ENCODE results near the gene RNASE8. TPM values are rescaled to one million over a fixed set of nuclear protein-coding genes. Genes with fewer than 3 reads are reported as not detected.

The RNASE8 gene
- total RNA-seq, 1 donor from 2014 or later = not detected

DNA sequence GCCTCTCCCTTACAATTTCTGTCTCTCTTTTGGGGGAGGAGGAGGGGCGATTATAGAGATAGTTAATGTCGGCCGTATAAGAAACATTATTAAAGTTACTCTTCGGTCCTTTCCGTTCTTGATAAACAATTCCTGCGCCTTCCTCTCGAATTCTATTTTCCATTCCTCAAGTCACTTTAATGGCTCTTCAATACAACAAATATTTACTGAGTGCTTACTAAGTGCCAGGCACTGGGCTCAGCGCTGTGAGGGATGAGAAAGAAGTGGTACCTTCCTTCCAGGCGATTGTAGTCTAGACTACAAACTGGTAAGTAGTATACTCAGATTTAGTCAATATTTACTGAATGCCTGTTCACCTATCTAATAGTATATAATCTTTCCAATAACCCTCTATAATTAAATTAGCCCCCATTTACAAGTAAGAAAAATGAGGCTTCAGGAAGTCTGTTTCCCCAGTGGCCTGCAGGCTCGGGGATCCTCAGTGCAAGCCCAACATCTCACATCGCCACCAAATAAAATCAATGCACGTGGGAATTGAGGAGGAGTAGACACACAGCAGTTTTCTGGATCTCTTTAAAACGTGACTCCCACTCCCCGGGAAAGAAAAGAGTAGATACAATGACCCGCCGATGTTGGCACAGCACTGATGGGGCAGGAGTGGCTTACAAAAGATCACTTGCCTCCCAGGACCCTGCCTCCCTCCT is 41.4 kb downstream of the RNASE8 start:
- intact Hi-C loops (cut with DNase I) = no loop called here
- no peak for DNase-seq (ENCODE audit: low spot score)

DNA sequence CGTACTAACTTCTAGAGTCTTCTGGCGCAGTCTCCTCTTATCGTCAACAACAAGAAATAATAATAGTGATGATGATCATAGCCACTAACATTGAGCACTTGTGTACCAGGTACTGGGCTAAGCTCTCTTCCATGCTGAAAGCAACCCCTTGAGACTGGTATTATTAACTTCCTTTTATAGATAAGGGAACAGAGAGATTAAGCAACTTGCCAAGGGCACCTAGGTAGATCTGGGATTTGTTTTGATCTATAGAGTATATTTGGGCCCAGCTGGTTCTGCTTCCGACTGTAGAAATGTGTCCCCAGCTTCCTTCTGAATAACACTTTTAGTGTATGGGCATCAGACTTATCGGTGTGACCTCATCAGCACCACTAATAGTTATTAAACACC is 42.0 kb downstream of the RNASE8 start:
- intact Hi-C loops (cut with DNase I) = no loop called here
- DNase-seq (ENCODE audit: low spot score) = no peak

DNA sequence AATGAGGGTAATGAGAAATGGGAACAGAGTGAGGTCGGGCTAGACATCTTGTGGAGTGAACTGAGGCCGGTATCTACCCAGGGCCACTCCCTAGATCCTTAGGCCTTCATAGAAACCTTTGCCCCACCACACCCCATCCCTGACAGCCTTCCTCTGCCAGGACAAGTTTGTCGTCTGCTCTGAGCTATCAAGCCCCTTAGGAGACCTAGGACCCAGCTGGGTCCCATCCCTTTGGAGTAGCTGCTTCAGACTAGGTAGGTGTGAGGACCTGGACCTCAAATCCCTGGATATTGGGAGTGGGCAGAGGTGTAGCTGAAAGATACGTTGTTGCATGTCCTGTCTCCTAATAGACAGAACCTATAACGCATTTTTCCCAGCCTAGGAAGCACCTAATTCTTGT is 43.3 kb downstream of the RNASE8 start, which contains the start of gene TMEM253:
Gene TMEM253, plus strand, starts transcription at position 136 of the 400 bp plus-strand sequence. CDS start 278 bp downstream, outside the sequence.
- intact Hi-C loops (cut with DNase I) = loop anchor here (5.0 kb wide), 1 partner anchor 419 kb away; the partner anchor contains the start of gene RNASE4
- no peak for DNase-seq (ENCODE audit: low spot score)

DNA sequence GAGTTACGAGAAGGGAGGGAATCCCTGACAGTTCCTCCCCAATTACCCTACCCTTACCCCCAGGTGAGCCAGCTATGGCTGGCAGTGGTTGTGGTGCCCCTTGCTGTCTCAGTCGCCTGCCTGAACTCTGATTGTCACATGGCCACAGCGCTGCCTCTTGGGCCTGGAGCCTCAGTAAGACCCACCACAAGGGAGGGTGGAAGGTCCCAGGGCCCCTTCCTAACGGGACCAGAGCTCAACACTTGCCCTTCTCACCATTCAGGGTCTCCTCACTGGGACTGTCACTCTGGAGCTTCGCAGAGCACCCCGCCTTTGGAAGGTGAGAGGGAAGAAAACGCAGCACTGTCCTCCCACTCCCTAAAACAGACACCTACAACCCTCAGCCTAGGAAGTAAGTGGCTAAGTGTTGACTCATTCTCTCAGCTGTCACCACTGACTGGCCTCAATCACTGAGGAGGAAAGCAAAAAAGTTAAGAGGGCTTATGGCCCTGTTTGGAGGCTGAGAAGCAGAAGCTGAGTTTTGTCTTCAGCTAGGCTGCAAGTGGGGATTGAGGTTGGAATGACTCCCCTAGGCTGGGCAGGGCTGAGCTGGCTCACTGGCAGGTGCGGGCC is 44.3 kb downstream of the RNASE8 start:
- no peak for DNase-seq (ENCODE audit: low spot score)
- intact Hi-C loops (cut with DNase I) = loop anchor here (5.0 kb wide), 1 partner anchor 420 kb away; the partner anchor contains the start of gene RNASE4

DNA sequence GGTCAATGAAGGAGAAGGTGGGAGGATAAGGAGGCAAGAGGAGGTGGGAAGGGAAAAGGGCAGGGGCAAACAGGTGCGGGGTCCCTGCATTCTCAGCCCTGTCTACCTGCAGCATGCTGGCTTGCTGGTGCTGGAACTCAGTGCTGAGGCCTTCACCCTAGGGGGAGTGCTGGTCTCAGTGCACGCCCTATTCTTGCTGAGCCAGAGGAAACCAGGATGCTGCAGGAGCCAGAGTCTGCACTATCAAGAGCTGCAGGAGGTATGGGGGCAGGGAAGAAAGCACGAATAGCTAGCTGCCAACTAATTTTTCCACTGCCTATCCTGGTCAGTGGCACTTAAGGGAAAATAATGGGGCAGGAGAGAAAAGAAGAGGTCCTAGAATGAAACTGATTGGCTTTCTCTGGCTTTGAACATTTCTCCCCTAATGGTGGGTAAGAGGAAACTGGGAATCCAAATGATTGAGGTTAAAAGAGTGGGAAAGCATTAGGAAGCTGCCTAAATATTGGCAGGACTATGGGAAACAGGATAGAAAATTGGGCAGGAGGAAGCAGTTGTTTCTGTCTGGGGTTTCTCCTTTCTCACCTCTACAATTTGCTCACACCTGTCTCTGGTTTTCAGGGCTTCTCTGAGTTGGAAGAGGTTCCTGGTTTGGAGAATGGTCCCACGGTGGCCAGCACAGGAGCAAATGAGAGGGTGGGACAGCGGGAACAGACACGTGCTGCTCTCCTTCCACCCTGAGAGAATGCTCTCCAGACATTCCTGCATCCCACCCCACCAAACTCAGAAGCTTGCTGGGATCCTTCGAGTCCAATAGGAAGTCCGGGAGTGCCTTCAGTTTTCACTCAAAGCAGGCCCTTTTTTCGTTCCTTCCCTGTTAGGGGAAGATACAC is 45.1 kb downstream of the RNASE8 start:
- intact Hi-C loops (cut with DNase I) = loop anchor here (5.0 kb wide), 1 partner anchor 420 kb away; the partner anchor contains the start of gene RNASE4
- DNase-seq (ENCODE audit: low spot score) = no peak

DNA sequence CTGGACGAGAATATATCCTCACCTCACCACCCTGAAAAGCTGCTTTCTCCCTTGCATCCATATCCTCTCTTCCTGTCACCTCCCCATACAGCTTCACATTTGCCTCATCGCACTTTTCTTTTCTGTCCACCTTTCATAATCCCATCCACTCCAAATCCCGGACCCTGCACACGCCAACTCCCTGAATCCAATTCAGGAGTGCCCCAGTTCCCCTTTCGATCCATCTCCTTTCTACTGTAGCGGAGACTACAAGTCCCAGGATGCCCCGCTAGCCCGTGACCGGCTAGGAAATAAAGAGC is 45.7 kb downstream of the RNASE8 start:
- intact Hi-C loops (cut with DNase I) = loop anchor here (5.0 kb wide), 1 partner anchor 421 kb away; the partner anchor contains the start of gene RNASE4
- no peak for DNase-seq (ENCODE audit: low spot score)

DNA sequence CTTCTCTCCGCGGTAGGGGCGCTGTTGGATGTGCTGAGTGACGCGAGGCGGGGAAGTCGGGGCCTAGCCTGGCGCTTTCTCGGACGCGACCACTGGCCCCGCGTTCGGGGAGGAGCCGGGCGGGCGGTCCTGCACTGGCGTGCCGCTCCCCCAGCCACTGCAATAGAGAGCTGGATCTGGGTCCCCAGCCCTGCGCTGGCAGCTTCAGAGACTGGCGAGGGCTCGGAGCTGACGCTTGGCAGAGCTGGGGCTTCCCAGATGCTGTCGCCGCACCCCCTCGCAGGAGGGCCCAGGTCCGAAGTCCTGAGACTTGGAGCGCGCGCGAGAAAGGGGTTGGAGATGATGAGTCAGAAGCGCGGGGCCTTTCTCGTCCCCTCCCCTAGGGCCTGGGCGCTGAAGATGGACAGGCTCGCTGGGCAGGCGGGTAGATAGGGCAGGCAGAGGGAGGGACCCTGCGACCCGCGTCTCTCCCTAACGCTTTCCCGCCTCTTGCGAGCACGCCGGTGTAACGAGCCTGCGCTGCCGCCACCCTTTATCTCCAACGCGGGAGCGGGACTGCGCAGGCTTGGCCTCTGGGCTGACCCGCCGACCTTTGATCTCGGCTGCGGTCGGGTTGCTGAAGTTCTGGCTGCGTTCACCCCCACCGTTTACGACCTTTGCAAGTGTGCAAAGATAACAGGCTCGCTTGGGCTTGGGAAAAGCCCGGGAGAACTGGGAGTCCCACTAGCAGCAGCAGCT is 46.3 kb downstream of the RNASE8 start:
- intact Hi-C loops (cut with DNase I) = loop anchor here (1.0 to 5.0 kb wide), 2 partner anchors 35 to 422 kb away; partner anchors contain the start of gene RNASE4

DNA sequence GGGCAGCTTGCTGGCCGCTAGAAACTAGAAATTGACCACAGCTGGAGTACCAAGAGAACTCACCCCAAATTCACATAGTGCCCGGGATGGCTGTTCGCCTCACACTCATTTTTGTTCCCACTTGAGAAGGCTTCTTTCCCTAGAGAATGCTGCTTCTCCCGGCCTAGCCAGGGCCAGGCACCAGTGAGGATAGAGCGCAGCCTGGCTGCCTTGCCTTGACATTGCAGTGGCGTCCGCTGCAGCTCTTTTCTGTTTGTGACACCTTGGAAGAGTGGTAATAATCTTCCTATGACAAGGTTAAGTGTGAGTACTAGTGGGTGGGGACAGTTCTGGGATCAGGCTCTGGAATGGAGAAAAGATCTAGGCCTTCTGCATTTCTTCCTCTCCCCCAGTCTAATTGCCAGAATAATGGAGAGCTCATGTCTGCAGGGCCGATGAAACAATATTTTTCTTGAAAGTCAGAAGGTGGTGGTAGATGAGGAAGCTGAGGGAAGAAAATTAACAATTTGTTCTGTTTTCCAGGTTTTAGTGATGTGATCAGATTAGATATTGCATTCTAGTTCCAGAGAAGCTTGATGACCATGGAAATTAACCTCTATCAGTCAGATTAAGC is 46.9 kb downstream of the RNASE8 start:
- DNase-seq (ENCODE audit: low spot score) = peak; percentile 87
- intact Hi-C loops (cut with DNase I) = loop anchor here (1.0 to 5.0 kb wide), 3 partner anchors 35 to 422 kb away; partner anchors contain the start of gene RNASE4

More for the DNA sequence above, 46.3 kb downstream of the RNASE8 start:
- peak; percentile 97 for DNase-seq (ENCODE audit: low spot score)

DNA sequence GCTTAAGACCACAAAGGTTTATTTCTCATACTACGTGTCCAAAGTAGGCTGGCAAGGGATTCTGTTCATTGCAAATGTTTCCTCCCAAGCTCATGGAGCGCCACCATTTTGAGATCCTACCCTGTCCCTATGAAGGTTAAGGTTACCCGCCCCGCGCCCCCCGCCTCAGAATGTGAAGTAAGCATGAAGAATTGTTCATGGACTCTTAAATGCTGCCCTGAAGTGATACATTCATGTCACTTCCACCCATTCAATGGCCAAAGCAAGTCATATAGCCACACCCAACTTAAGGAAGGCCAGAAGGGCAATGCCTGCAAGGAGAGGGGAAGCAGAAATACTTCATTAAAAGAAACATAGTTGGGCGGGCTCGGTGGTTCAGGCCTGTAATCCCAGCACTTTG is 47.5 kb downstream of the RNASE8 start:
- intact Hi-C loops (cut with DNase I) = loop anchor here (5.0 kb wide), 1 partner anchor 248 kb away; no protein-coding TSS in a partner anchor
- no peak for DNase-seq (ENCODE audit: low spot score)

DNA sequence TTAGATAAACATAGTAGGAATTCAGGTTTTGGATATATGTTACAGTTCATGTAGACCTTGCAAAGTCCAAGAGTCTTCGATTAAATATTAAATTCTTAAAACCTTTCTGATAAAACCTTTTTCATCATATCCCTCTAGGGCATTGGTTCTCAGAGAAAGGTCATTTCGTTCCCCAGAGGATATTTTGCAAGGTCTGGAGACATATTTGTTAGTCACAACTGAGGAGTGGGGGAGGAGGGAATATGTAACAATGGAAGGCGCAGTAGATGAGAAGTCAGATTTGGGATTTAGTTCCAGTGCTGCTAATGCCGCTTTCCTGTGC is 48.5 kb downstream of the RNASE8 start:
- intact Hi-C loops (cut with DNase I) = loop anchor here (2.0 to 5.0 kb wide), 2 partner anchors 13 to 249 kb away; no protein-coding TSS in a partner anchor
- no peak for DNase-seq (ENCODE audit: low spot score)

DNA sequence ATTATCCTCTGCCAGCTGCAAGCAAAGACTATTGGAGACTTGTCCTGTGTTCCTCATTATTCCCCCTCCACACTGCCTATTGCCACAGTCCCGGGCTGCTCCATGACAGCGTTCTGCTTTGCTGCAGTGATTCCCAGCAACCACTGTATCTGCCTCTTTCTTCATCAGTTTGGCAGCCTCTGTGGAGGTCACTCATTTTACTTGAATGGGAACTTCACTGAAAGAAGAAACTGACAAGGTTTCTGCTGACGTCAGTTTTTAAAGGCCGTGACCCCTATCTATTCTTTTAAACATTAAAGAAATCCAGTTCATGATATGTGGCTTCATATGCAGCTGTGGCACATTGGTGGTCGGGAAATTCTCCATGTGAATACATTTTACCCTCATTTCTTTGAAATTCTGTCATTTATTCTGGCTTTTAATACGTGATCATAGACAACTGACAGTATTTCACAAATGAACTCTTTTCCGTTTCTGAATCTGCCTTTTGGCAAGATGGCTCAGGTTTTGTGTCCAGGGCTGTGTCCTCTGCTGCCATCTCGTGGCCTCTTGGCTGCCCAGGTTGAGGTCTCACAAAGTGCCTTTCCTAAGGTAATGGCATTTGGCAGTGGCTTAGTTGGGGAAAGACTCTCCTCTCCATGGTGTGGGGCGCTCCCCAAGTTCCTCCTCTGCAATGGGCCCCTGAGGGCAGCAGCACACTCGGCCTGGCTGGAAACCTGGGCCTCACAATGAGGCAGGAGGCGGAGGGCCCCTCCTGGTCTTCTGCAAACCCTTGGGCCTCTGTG is 49.1 kb downstream of the RNASE8 start:
- intact Hi-C loops (cut with DNase I) = loop anchor here (2.0 to 5.0 kb wide), 2 partner anchors 14 to 249 kb away; no protein-coding TSS in a partner anchor
- DNase-seq (ENCODE audit: low spot score) = peak; percentile 85

DNA sequence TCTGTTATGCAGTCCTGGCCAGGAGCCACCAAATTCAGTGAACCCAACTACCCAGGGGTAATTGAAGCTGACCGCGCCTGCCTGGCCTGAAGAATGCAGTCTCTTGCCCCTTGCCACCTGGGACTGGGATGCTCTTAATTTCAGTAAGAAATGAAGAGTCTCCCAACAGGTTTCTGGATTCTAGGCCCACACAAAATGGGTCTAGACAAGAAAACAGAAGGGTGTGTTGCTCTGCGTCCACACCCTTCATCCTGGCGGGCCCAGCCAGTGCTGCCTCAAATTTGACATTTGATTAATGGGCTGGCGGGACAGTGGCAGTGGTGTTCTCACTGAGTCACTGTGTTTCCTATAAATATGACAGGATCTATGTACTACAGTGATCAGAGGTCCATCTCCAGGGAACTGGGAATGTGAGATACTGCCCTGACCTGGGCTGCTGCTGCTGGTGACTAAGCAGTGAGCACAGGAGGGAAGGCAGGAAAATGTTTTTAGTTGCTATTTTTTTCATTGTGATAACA is 49.7 kb downstream of the RNASE8 start:
- no peak for DNase-seq (ENCODE audit: low spot score)
- intact Hi-C loops (cut with DNase I) = loop anchor here (2.0 to 5.0 kb wide), 2 partner anchors 15 to 250 kb away; no protein-coding TSS in a partner anchor

Small RNA genes within 50 kb of the gene (microRNA-seq; reads per million reads assigned to microRNA genes)
- not detected for gene MIR6717

Other genes with a start within 250 kb of the RNASE8 start
- not detected for gene RNASE3, start 166.4 kb upstream of the RNASE8 start, total RNA-seq
- gene RNASE2, start 102.3 kb upstream of the RNASE8 start, total RNA-seq = 0.89 TPM
- gene METTL17, start 67.8 kb upstream of the RNASE8 start, total RNA-seq = 34.6 TPM
- gene SLC39A2, start 58.5 kb upstream of the RNASE8 start, total RNA-seq = not detected
- gene NDRG2, start 32.8 kb upstream of the RNASE8 start, total RNA-seq = 304 TPM
- 0.73 TPM for gene TPPP2, start 27.6 kb upstream of the RNASE8 start, total RNA-seq
- gene RNASE13, start 23.0 kb upstream of the RNASE8 start, total RNA-seq = not detected
- not detected for gene RNASE7, start 15.5 kb upstream of the RNASE8 start, total RNA-seq
- gene ARHGEF40, start 12.5 kb downstream of the RNASE8 start, total RNA-seq = 26.3 TPM
- gene ZNF219, start 40.8 kb downstream of the RNASE8 start, total RNA-seq = 51.1 TPM
- 0.48 TPM for gene TMEM253, start 43.2 kb downstream of the RNASE8 start, total RNA-seq
- gene OR5AU1, start 98.2 kb downstream of the RNASE8 start, total RNA-seq = not detected
- 260 TPM for gene HNRNPC, start 211.6 kb downstream of the RNASE8 start, total RNA-seq
- not detected for gene RPGRIP1, start 222.3 kb downstream of the RNASE8 start, total RNA-seq